Right lobe of liver (tissue), 4 donors: ENCODE data around the gene RHEB.

ENCODE experiments used
- CTCF ChIP-seq, 4 donors: fragments of 200-600 bp in 3 of 4; fragments of 450-650 bp in 1 of 4; IDR thresholded peaks; one replicate each; pipeline versions ENCODE4 v1.5.1 to v1.8.0; 2016 to 2022; ENCODE audit warnings: antibody characterized with exemption in 4 of 4, mild to moderate bottlenecking in 2 of 4
- POLR2A ChIP-seq: fragments of 450-650 bp; IDR thresholded peaks from one replicate; pipeline ENCODE4 v1.6.1; 2017; ENCODE audit warnings: antibody characterized with exemption, mild to moderate bottlenecking
- donor health status: DM: no; HTN: no; CAD: no.
- donor health status: DM: no; HTN: no; CAD: no.
- donor health status: DM: no; HTN: yes; CAD: no.

DNA sequence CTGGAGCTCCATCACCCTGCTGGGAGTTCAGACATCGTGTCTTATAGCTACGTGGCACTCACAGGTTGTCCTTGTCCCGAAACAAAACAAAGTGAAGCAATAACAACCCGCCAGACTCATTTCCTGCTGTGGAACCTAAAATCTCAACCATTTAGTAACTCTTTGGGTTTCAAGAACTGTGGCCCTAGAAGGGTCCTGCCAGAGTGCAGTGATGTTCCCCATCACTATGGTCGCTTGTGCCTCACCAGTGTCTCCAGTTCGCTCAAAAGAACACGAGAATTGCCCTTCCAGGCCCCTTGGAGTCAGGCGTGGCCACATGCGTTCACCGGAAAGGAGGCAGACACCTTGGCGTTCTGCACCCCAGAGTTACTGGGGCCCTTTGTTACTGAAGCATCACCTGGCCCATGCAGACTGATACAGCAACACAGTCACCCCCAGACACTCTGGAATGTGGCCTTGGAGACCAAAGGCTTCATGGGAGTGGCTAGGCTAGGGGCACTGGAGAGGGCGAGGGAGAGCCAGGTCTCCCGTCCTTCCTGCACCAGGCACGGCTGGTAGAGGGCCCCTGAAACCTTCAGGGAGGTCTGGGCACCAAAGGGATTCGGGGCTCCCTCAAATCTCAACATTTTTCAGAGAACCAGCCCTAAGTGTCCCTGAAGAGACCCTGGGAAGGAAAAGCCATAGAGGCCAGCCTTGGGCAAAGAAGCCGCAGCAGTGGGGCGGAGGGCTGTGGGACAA, 80.7 kb downstream of the RHEB start:
- TF ChIP-seq POLR2A: no peak
- TF ChIP-seq CTCF (IDR thresholded peaks at IDR 0.05): no peak
